ENCODE measurements around the gene SDHAF2.
A peak's percentile ranks its signal among the peaks of the same experiment; 100 is the strongest.

The SDHAF2 gene

GRCh38 chr11:61486779-61487178, 56.9 kb downstream of the SDHAF2 start:
- H3K36me3 ChIP-seq (ENCODE audit: control insufficient read depth, insufficient read depth, low read length), result no peaks in the 10 kb centered on the region
- no peaks in the 10 kb centered on the region for H3K9me3 ChIP-seq (ENCODE audit: control insufficient read depth, low read length)
- H3K27me3 ChIP-seq (ENCODE audit: control insufficient read depth, insufficient read depth, low read length), result no peaks in the 10 kb centered on the region
- TF ChIP-seq CTCF (IDR thresholded peaks at IDR 0.05), result no peak
- no peaks in the 10 kb centered on the region for H3K79me2 ChIP-seq
- H3K9ac ChIP-seq, result no peak overlapping the region
- peaks cover 25% of the 10 kb centered on the region for H3K4me1 ChIP-seq
- H3K27ac ChIP-seq, result no peak overlapping the region
- H3K4me2 ChIP-seq (ENCODE audit: low read length), result no peak overlapping the region
- no peak overlapping the region for H2AFZ ChIP-seq
- no peak overlapping the region for H3K4me3 ChIP-seq (ENCODE audit: low read depth, low read length)

GRCh38 chr11:61487342-61488025, 57.6 kb downstream of the SDHAF2 start:
- peak overlapping the region; percentile 99 for H3K27ac ChIP-seq
- no peaks in the 10 kb centered on the region for H3K9me3 ChIP-seq (ENCODE audit: control insufficient read depth, low read length)
- no peaks in the 10 kb centered on the region for H3K79me2 ChIP-seq
- no peak overlapping the region for H3K4me3 ChIP-seq (ENCODE audit: low read depth, low read length)
- H3K4me2 ChIP-seq (ENCODE audit: low read length), result no peak overlapping the region
- no peak overlapping the region for H2AFZ ChIP-seq
- TF ChIP-seq CTCF (IDR thresholded peaks at IDR 0.05), result no peak
- no peaks in the 10 kb centered on the region for H3K27me3 ChIP-seq (ENCODE audit: control insufficient read depth, insufficient read depth, low read length)
- H3K36me3 ChIP-seq (ENCODE audit: control insufficient read depth, insufficient read depth, low read length), result no peaks in the 10 kb centered on the region
- H3K9ac ChIP-seq, result no peak overlapping the region
- peaks cover 25% of the 10 kb centered on the region for H3K4me1 ChIP-seq

DNA sequence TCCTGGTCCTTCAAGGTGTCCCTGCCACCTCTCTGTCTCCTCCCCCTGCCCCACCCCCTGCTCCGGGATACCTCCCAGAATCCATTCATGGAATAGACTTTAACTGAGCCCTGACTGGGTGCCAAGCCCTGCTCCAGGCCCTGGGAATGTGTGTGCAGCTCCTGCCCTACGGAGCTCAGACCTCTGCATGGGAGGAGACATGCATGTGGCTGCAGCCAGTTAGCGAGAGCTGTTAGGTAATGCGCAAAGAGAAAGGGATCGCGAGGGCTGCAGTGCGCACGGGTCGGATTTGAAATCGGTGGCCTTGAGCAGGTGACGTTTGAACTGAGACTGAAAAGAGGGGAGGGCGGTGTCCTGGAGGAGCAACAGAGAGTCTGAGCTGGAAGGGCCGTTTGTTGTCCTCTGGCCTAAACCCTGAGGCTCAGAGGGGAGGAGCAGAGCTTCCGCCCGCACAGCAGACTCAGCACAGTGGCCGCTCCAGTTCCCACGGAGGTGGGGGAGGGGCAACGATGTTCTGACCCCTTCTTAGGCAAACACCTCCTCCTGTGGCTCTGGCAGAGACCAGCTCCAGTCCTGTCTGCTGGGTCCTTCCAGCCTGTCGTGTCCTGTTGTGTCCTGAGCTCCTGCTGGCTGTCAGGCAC, 58.8 kb downstream of the SDHAF2 start:
- Histone ChIP-seq H3K4me3 (ENCODE audit: low read depth, low read length) (peak overlapping the region; percentile 33), H3K27me3 (ENCODE audit: control insufficient read depth, insufficient read depth, low read length) (no peaks in the 10 kb centered on the region), H3K4me1 (peaks cover 25% of the 10 kb centered on the region), H3K79me2 (no peaks in the 10 kb centered on the region), H3K36me3 (ENCODE audit: control insufficient read depth, insufficient read depth, low read length) (no peaks in the 10 kb centered on the region), H2AFZ (peak overlapping the region; percentile 42), H3K4me2 (ENCODE audit: low read length) (peak overlapping the region; percentile 75), H3K9me3 (ENCODE audit: control insufficient read depth, low read length) (no peaks in the 10 kb centered on the region), H3K27ac (peak overlapping the region; percentile 99), H3K9ac (no peak overlapping the region)
- no peak for TF ChIP-seq CTCF (IDR thresholded peaks at IDR 0.05)

DNA sequence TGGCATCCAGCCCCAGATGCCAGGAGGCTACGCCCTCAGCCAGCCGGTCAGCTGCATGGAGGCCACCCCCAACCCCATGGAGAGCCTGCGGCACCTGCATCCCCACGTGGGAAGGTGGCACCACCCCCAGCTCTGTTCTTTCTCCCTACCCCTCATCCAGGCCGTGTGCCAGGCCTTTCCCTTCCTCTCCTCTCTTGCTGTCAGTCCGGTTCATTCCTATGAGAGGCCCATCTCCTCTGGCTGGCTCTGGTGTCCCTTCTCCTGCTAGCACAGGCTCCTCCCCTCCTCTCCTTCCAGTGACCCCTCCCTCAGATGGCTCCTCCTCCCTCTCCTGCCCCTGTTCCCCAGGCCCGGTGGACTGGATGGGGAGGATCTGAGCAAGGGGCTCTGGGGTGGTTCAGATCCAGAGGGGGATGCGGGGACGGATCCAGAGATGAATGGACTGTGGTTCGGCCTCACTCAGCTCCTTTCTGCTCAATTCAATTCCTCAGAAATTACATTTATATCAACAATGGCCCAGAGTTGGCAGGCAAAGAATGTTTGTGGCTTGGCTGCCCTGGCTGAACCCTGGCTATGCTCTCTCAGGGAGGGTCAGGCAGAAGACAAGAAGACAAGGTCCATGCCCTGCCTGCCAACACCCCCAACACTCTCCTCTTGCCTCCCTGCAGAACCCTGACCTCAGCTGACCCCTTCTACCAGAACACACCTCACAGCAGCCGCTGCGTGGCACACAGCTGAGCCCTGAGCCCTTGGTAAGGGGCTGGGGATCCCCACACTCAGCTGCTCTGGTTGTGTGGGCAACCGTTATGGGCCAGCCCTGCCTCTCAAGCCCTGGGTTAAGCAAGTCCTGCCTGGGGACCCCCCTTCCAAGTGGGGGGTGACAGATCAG, 60.2 kb downstream of the SDHAF2 start:
- Histone ChIP-seq H3K9me3 (ENCODE audit: control insufficient read depth, low read length) (no peaks in the 10 kb centered on the region), H3K36me3 (ENCODE audit: control insufficient read depth, insufficient read depth, low read length) (no peaks in the 10 kb centered on the region), H3K27ac (peak overlapping the region; percentile 99), H2AFZ (peak overlapping the region; percentile 56), H3K27me3 (ENCODE audit: control insufficient read depth, insufficient read depth, low read length) (no peaks in the 10 kb centered on the region), H3K9ac (no peak overlapping the region), H3K4me1 (peaks cover 25% of the 10 kb centered on the region), H3K79me2 (no peaks in the 10 kb centered on the region), H3K4me2 (ENCODE audit: low read length) (peak overlapping the region; percentile 75), H3K4me3 (ENCODE audit: low read depth, low read length) (peak overlapping the region; percentile 8)
- TF ChIP-seq CTCF (IDR thresholded peaks at IDR 0.05), result no peak
